GM23338 (cell line): ENCODE measurements around the gene TLCD3A.

ENCODE experiments used
- CREB1 ChIP-seq: fragments of 250-450 bp; sonication (Bioruptor Pico); IDR thresholded peaks from 2 replicates; pipeline ENCODE4 v1.5.0; 2020; ENCODE audit warnings: low read depth, mild to moderate bottlenecking, moderate library complexity
- EZH2 ChIP-seq: fragments of 200-600 bp; sonication (generic); IDR thresholded peaks from one replicate; pipeline ENCODE4 v1.8.0; 2017; ENCODE audit warnings: antibody characterized with exemption, mild to moderate bottlenecking, low read depth; ENCODE audit not compliant: unreplicated experiment
- EZH2phosphoT487 ChIP-seq: fragments of 200-600 bp; sonication (generic); IDR thresholded peaks from one replicate; pipeline ENCODE4 v1.8.1; 2018; ENCODE audit warnings: antibody characterized with exemption; ENCODE audit not compliant: unreplicated experiment
- JUNB ChIP-seq: IDR thresholded peaks from one replicate; pipeline ENCODE4 v1.6.1; 2016; ENCODE audit warnings: antibody characterized with exemption; ENCODE audit not compliant: unreplicated experiment
- POLR2AphosphoS5 ChIP-seq: IDR thresholded peaks from 2 replicates; pipeline ENCODE4 v1.6.1; 2016; ENCODE audit warnings: antibody characterized with exemption, low read depth
- STAT1 ChIP-seq: IDR thresholded peaks from one replicate; pipeline ENCODE4 v1.6.1; 2016; ENCODE audit warnings: antibody characterized with exemption; ENCODE audit not compliant: unreplicated experiment
- ZNF114 ChIP-seq: fragments of 250-450 bp; sonication (Bioruptor Pico); IDR thresholded peaks from 2 replicates; pipeline ENCODE4 v1.5.0; 2020; ENCODE audit warnings: mild to moderate bottlenecking, moderate library complexity
- ZNF331 ChIP-seq: fragments of 250-450 bp; sonication (Bioruptor Pico); IDR thresholded peaks from 2 replicates; pipeline ENCODE4 v1.5.0; 2020; ENCODE audit warnings: low read depth, mild to moderate bottlenecking, moderate library complexity
- TF ChIP-seq, protein P1 (sequence below), 2 experiments: fragments of 200-600 bp in 1 of 2; sonication (generic) in 1 of 2; conservative IDR thresholded peaks; 2 replicates each; pipeline versions ENCODE4 v1.5.1 to v1.6.1; 2016 to 2017; ENCODE audit warnings: antibody characterized with exemption in 2 of 2, low read depth in 2 of 2, mild to moderate bottlenecking in 2 of 2, moderate library complexity in 1 of 2
- TF ChIP-seq, protein P2 (sequence below): IDR thresholded peaks from one replicate; pipeline ENCODE4 v1.6.1; 2018; ENCODE audit warnings: antibody characterized with exemption; ENCODE audit not compliant: unreplicated experiment
- TF ChIP-seq, protein P3 (sequence below): IDR thresholded peaks from 2 replicates; pipeline ENCODE4 v1.6.1; 2016; ENCODE audit warnings: antibody characterized with exemption

DNA sequence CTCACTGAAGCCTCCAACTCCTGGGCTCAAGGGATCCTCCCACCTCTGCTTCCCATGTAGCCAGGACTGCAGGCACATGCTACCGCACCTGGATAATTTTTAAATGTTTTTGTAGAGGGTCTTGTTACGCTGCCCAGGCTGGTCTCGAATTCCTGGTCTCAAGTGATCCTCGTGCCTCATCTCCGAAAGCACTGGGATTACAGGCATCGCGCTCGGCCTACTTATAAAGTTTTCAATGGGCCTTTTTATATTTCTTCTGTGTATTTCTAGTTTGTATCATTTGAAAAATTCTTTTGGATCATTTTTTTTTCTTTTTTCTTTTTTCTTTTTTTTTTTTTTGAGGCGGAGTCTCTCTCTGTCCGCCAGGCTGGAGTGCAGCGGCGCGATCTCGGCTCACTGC lies 7.3 kb upstream of the TLCD3A start:
- TF ChIP-seq, protein P1, sequence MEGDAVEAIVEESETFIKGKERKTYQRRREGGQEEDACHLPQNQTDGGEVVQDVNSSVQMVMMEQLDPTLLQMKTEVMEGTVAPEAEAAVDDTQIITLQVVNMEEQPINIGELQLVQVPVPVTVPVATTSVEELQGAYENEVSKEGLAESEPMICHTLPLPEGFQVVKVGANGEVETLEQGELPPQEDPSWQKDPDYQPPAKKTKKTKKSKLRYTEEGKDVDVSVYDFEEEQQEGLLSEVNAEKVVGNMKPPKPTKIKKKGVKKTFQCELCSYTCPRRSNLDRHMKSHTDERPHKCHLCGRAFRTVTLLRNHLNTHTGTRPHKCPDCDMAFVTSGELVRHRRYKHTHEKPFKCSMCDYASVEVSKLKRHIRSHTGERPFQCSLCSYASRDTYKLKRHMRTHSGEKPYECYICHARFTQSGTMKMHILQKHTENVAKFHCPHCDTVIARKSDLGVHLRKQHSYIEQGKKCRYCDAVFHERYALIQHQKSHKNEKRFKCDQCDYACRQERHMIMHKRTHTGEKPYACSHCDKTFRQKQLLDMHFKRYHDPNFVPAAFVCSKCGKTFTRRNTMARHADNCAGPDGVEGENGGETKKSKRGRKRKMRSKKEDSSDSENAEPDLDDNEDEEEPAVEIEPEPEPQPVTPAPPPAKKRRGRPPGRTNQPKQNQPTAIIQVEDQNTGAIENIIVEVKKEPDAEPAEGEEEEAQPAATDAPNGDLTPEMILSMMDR (conservative IDR thresholded peaks at IDR 0.05; ENCODE audit: low read depth in 2 of 2) = no peak
- TF ChIP-seq, protein P2, sequence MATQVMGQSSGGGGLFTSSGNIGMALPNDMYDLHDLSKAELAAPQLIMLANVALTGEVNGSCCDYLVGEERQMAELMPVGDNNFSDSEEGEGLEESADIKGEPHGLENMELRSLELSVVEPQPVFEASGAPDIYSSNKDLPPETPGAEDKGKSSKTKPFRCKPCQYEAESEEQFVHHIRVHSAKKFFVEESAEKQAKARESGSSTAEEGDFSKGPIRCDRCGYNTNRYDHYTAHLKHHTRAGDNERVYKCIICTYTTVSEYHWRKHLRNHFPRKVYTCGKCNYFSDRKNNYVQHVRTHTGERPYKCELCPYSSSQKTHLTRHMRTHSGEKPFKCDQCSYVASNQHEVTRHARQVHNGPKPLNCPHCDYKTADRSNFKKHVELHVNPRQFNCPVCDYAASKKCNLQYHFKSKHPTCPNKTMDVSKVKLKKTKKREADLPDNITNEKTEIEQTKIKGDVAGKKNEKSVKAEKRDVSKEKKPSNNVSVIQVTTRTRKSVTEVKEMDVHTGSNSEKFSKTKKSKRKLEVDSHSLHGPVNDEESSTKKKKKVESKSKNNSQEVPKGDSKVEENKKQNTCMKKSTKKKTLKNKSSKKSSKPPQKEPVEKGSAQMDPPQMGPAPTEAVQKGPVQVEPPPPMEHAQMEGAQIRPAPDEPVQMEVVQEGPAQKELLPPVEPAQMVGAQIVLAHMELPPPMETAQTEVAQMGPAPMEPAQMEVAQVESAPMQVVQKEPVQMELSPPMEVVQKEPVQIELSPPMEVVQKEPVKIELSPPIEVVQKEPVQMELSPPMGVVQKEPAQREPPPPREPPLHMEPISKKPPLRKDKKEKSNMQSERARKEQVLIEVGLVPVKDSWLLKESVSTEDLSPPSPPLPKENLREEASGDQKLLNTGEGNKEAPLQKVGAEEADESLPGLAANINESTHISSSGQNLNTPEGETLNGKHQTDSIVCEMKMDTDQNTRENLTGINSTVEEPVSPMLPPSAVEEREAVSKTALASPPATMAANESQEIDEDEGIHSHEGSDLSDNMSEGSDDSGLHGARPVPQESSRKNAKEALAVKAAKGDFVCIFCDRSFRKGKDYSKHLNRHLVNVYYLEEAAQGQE = no peak
- no peak for TF ChIP-seq POLR2AphosphoS5
- TF ChIP-seq EZH2phosphoT487 = no peak
- no peak for TF ChIP-seq EZH2
- TF ChIP-seq JUNB = no peak
- no peak for TF ChIP-seq CREB1 (CRISPR knock-in tag)
- TF ChIP-seq, protein P3, sequence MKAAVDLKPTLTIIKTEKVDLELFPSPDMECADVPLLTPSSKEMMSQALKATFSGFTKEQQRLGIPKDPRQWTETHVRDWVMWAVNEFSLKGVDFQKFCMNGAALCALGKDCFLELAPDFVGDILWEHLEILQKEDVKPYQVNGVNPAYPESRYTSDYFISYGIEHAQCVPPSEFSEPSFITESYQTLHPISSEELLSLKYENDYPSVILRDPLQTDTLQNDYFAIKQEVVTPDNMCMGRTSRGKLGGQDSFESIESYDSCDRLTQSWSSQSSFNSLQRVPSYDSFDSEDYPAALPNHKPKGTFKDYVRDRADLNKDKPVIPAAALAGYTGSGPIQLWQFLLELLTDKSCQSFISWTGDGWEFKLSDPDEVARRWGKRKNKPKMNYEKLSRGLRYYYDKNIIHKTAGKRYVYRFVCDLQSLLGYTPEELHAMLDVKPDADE = no peak
- no peak for TF ChIP-seq ZNF331
- TF ChIP-seq STAT1 = no peak
- TF ChIP-seq ZNF114 (CRISPR knock-in tag) = no peak
